GM06990 (cell line): ENCODE results near the gene CATSPER3.

Experiments used
- DNase-seq: peaks from one replicate; pipeline ENCODE4 v3.0.0-alpha.2; 2011; ENCODE audit not compliant: insufficient read length; ENCODE audit errors: extremely low read depth
- H3K27me3 ChIP-seq: replicated peaks from 2 replicates; pipeline ENCODE4 v1.6.0; 2011; ENCODE audit warnings: low read length; ENCODE audit not compliant: control insufficient read depth, insufficient read depth
- H3K36me3 ChIP-seq: 2 replicates; pipeline ENCODE4 v1.5.1; 2011; ENCODE audit warnings: low read length; ENCODE audit not compliant: control insufficient read depth, insufficient read depth
- H3K4me3 ChIP-seq: replicated peaks from 2 replicates; pipeline ENCODE4 v1.5.1; 2011; ENCODE audit warnings: low read depth, mild to moderate bottlenecking, control low read depth, low read length
- CTCF ChIP-seq: IDR thresholded peaks from 2 replicates; pipeline ENCODE4 v1.5.1; 2011; ENCODE audit warnings: low read length, control low read depth, mild to moderate bottlenecking, inconsistent platforms; ENCODE audit not compliant: insufficient read depth, poor library complexity, severe bottlenecking

The CATSPER3 gene

DNA sequence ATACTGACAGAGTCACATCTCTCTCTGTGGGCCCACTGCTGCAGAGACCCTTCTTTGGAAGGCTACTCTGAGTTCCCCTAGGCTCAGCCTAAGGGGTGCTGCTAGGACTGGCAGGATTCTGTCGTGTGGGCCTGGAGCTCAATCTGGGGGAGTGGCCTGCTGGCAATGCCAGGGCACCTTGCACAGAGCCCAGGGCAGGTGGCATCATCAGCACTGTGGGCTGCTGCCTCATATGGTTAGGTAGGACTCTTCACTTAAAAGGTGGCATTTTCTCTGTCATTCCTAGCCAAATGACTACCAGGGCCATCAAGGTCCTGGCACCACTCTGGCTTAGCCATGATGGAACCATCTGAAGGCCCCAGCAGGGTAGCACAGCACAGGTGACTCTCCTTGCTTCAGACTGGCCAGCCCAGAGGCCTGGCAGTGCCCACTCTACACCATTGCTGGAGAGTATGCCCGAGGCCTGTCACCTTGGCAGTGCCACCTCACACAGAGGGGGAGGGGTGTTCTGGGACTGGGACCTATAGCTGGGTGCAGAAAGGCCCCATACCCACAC is 44.4 kb downstream of the CATSPER3 start:
- Histone ChIP-seq H3K36me3 (no peaks in the 10 kb centered on the region), H3K4me3 (no peak overlapping the region), H3K27me3 (no peaks in the 10 kb centered on the region)
- DNase-seq: no peak
- TF ChIP-seq CTCF: no peak

GRCh38 chr5:135012951-135013391 is 45.3 kb downstream of the CATSPER3 start:
- TF ChIP-seq CTCF: no peak
- H3K4me3 ChIP-seq: no peak overlapping the region

DNA sequence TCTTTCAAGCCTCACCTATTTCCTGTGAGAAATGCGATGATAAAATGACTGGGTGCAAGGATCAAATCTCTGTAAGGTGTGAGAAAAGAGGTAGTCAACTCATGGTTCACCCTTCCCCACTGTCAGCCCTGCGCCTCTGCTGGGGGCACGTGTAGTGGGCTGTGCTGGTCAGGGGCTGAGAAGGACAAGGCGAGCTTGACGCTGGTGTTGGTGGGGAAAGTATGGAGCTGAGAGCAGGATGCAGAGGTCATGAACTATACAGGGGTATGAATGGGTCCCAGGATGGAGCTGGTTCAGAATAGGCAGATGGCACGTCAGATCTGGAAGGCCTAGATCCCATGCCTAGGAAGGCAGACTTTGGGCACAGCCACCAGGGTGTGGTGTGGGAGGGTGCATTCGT is 45.7 kb downstream of the CATSPER3 start:
- Histone ChIP-seq H3K4me3 (no peak overlapping the region), H3K36me3 (no peaks in the 10 kb centered on the region), H3K27me3 (no peaks in the 10 kb centered on the region)
- TF ChIP-seq CTCF: no peak
- no peak for DNase-seq

More at GRCh38 chr5:135012951-135013391, 45.3 kb downstream of the CATSPER3 start:
- no peaks in the 10 kb centered on the region for H3K36me3 ChIP-seq
- no peak for DNase-seq
- H3K27me3 ChIP-seq: no peaks in the 10 kb centered on the region

DNA sequence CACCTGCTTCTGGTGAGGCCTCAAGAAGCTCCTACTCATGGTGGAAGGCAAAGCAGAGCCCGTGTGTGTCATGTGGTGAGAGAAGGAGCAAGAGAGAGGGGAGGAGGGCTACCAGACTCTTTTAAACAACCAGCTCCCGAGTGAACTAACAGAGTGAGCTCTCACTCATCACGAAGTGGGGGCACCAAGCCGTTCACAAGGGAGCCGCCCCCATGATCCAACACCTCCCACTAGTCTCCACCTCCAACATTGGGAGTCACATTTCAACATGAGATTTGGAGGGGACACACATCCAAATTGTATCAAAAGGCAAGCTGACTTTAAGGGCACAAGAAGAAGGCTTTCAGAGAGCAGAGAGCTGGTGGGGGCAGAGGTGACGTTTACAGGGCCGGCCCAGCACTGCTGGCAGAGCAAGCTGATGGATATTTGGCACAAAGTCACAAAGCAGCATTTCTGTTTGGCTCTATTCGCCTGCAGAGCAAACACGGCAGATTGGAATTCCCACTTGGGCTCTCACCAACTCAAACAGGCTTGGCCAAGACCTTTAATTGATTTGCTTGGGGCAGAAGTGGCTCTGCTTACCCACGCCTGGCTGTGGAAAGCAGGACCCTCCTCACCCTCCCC is 46.4 kb downstream of the CATSPER3 start:
- DNase-seq: no peak
- H3K4me3 ChIP-seq: no peak overlapping the region
- no peak for TF ChIP-seq CTCF
- no peaks in the 10 kb centered on the region for H3K36me3 ChIP-seq
- H3K27me3 ChIP-seq: no peaks in the 10 kb centered on the region

DNA sequence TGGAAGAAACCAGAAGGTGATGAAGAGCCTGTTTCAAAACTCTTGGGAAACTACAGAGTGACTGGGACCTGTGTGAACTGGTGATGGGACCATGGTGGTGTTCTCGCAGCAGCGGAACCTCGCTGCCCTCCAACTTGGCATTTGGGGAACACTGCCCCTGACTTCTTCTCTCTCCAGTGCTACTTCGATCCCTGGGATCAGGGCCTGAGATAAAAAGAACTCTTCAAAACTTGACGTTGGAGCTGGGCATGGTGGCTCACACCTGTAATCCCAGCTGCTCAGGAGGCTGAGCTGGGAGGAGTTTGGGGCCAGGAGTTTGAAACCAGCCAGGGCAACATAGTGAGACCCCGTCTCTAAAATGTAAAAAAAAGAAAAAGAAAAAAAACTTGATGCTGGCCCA is 48.2 kb downstream of the CATSPER3 start:
- no peaks in the 10 kb centered on the region for H3K36me3 ChIP-seq
- no peak overlapping the region for H3K4me3 ChIP-seq
- DNase-seq: no peak
- no peaks in the 10 kb centered on the region for H3K27me3 ChIP-seq
- no peak for TF ChIP-seq CTCF
